Neural progenitor cell (in vitro differentiated cells): ENCODE measurements around the gene KCNJ10. TPM values are rescaled to one million over a fixed set of nuclear protein-coding genes. Genes with fewer than 3 reads are reported as not detected.
A peak's percentile ranks its signal among the peaks of the same experiment; 100 is the strongest.

ENCODE experiments used
- DNase-seq: peaks from one replicate; pipeline ENCODE4 v3.0.0-alpha.2; 2016; ENCODE audit warnings: low spot score
- H2AFZ ChIP-seq: fragments of 200-600 bp; sonication (generic); replicated peaks from 2 replicates; pipeline ENCODE4 v1.6.1; 2016; ENCODE audit warnings: antibody characterized with exemption
- H3F3A ChIP-seq: fragments of 200-600 bp; sonication (generic); 2 replicates; pipeline ENCODE4 v1.6.1; 2016; ENCODE audit warnings: antibody characterized with exemption, low read depth
- H3K27ac ChIP-seq: fragments of 200-600 bp; sonication (generic); 2 replicates; pipeline ENCODE4 v1.5.1; 2016; ENCODE audit warnings: mild to moderate bottlenecking
- H3K27me3 ChIP-seq: fragments of 200-600 bp; sonication (generic); 2 replicates; pipeline ENCODE4 v1.6.1; 2016; ENCODE audit warnings: mild to moderate bottlenecking, moderate library complexity
- H3K36me3 ChIP-seq: fragments of 200-600 bp; sonication (generic); 2 replicates; pipeline ENCODE4 v1.5.1; 2016
- H3K4me1 ChIP-seq: fragments of 200-600 bp; sonication (generic); 2 replicates; pipeline ENCODE4 v1.6.1; 2016; ENCODE audit warnings: mixed run types
- H3K4me2 ChIP-seq: fragments of 200-600 bp; sonication (generic); 2 replicates; pipeline ENCODE4 v1.6.1; 2016
- H3K4me3 ChIP-seq: fragments of 200-600 bp; sonication (generic); 2 replicates; pipeline ENCODE4 v1.5.1; 2016
- H3K79me2 ChIP-seq: fragments of 200-600 bp; sonication (generic); 2 replicates; pipeline ENCODE4 v1.6.1; 2016; ENCODE audit warnings: low read depth
- H3K9ac ChIP-seq: fragments of 200-600 bp; sonication (generic); 2 replicates; pipeline ENCODE4 v1.6.1; 2016
- H3K9me3 ChIP-seq: fragments of 200-600 bp; sonication (generic); 2 replicates; pipeline ENCODE4 v1.5.1; 2016; ENCODE audit warnings: low read depth
- H4K20me1 ChIP-seq: fragments of 200-600 bp; sonication (generic); 2 replicates; pipeline ENCODE4 v1.6.1; 2016; ENCODE audit warnings: low read depth
- H3K27ac Mint-ChIP-seq: 3 replicates; pipeline ENCODE4 v1.8.0; 2021; ENCODE audit warnings: mixed read lengths
- H3K27me3 Mint-ChIP-seq: 2 replicates; pipeline ENCODE4 v1.8.0; 2022; ENCODE audit warnings: low read depth, mild to moderate bottlenecking, inconsistent platforms, moderate library complexity, mixed read lengths; ENCODE audit not compliant: insufficient read depth
- H3K36me3 Mint-ChIP-seq: 3 replicates; pipeline ENCODE4 v1.8.0; 2021; ENCODE audit warnings: mixed read lengths
- H3K4me1 Mint-ChIP-seq: 3 replicates; pipeline ENCODE4 v1.8.0; 2021; ENCODE audit warnings: mixed read lengths
- H3K4me3 Mint-ChIP-seq: 3 replicates; pipeline ENCODE4 v1.8.0; 2021; ENCODE audit warnings: mild to moderate bottlenecking, moderate library complexity, mixed read lengths
- H3K9me3 Mint-ChIP-seq: 3 replicates; pipeline ENCODE4 v1.8.0; 2020; ENCODE audit warnings: mixed read lengths
- CTCF ChIP-seq: fragments of 200-600 bp; sonication (generic); IDR thresholded peaks from 2 replicates; pipeline ENCODE4 v1.5.1; 2017; ENCODE audit warnings: antibody characterized with exemption, mild to moderate bottlenecking
- EZH2 ChIP-seq: fragments of 200-600 bp; sonication (generic); IDR thresholded peaks from 2 replicates; pipeline ENCODE4 v1.6.1; 2017; ENCODE audit warnings: antibody characterized with exemption, mild to moderate bottlenecking, moderate library complexity
- EZH2phosphoT487 ChIP-seq: fragments of 200-600 bp; sonication (generic); IDR thresholded peaks from 2 replicates; pipeline ENCODE4 v1.6.1; 2017; ENCODE audit warnings: antibody characterized with exemption
- total RNA-seq: library from RNA; depleted of rRNA; stranded (reverse); fragments of >200 nt; gene quantifications from 2 replicates; pipeline ENCODE4 v1.2.3, GENCODE V29; 2015; ENCODE audit warnings: low replicate concordance

Gene KCNJ10
- total RNA-seq, 1 donor from 2014 or later, result not detected

- Histone ChIP-seq H3K36me3 (no peaks in the 10 kb centered on the region), H3K79me2 (no peaks in the 10 kb centered on the region), H3K4me3 (no peak overlapping the region), H3K27me3 (peaks cover 82% of the 10 kb centered on the region), H3K9me3 (no peaks in the 10 kb centered on the region), H4K20me1 (no peaks in the 10 kb centered on the region), H3K9ac (no peak overlapping the region), H3F3A (no peaks in the 10 kb centered on the region), H3K27ac (no peak overlapping the region), H3K4me2 (no peak overlapping the region), H3K4me1 (no peaks in the 10 kb centered on the region), H2AFZ (no peak overlapping the region)
- Mint-ChIP-seq H3K27me3 (peaks cover 30% of the 10 kb centered on the region), H3K27ac (no peak overlapping the region), H3K4me1 (peaks cover 25% of the 10 kb centered on the region), H3K36me3 (no peaks in the 10 kb centered on the region), H3K9me3 (peaks cover 2% of the 10 kb centered on the region), H3K4me3 (no peak overlapping the region)
- DNase-seq, result no peak
- TF ChIP-seq CTCF, result no peak
- no peak for TF ChIP-seq EZH2
- no peak for TF ChIP-seq EZH2phosphoT487
Measured at GRCh38 chr1:160080381-160081100, 10.6 kb upstream of the KCNJ10 start.

DNA sequence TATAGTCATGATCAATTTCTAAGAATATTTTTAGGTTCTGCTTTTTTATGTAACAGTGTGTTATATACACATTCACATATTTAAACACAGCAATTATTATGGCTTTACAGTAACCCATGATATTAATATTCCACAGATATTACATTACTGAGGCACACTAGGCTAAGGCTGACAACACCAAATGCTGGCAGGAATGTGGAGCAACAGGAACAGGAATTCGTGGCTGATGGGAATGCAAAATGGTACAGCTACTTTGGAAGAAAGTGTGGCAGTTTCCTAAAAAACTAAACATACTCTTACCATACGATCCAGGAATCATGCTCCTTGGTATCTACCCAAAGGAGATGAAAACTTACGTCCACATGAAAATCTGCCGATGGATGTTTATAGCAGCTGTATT lies 9.5 kb upstream of the KCNJ10 start:
- H3K36me3 Mint-ChIP-seq, result no peaks in the 10 kb centered on the region
- H3K4me1 Mint-ChIP-seq, result peaks cover 22% of the 10 kb centered on the region
- Histone ChIP-seq H3K4me2 (no peak overlapping the region), H3F3A (no peaks in the 10 kb centered on the region), H3K27ac (no peak overlapping the region), H3K27me3 (peaks cover 82% of the 10 kb centered on the region), H2AFZ (no peak overlapping the region), H3K36me3 (no peaks in the 10 kb centered on the region), H3K9ac (no peak overlapping the region), H3K79me2 (no peaks in the 10 kb centered on the region), H4K20me1 (no peaks in the 10 kb centered on the region), H3K9me3 (no peaks in the 10 kb centered on the region), H3K4me1 (no peaks in the 10 kb centered on the region), H3K4me3 (no peak overlapping the region)
- H3K4me3 Mint-ChIP-seq, result no peak overlapping the region
- H3K27ac Mint-ChIP-seq, result no peak overlapping the region
- H3K27me3 Mint-ChIP-seq, result peaks cover 23% of the 10 kb centered on the region
- no peak for DNase-seq
- TF ChIP-seq EZH2 (no peak), CTCF (no peak), EZH2phosphoT487 (no peak)
- peaks cover 2% of the 10 kb centered on the region for H3K9me3 Mint-ChIP-seq

GRCh38 chr1:160078512-160079195 lies 8.7 kb upstream of the KCNJ10 start:
- no peaks in the 10 kb centered on the region for H3K9me3 ChIP-seq
- H3K4me1 ChIP-seq, result no peaks in the 10 kb centered on the region
- H3K79me2 ChIP-seq, result no peaks in the 10 kb centered on the region
- DNase-seq, result peak; percentile 54
- peak; percentile 97 for TF ChIP-seq CTCF
- TF ChIP-seq EZH2phosphoT487, result no peak
- H3F3A ChIP-seq, result no peaks in the 10 kb centered on the region
- H3K4me2 ChIP-seq, result no peak overlapping the region
- H3K27me3 ChIP-seq, result peaks cover 80% of the 10 kb centered on the region
- no peaks in the 10 kb centered on the region for H3K36me3 ChIP-seq
- H3K9ac ChIP-seq, result no peak overlapping the region
- H3K4me3 ChIP-seq, result no peak overlapping the region
- Mint-ChIP-seq H3K36me3 (no peaks in the 10 kb centered on the region), H3K4me3 (no peak overlapping the region), H3K9me3 (peaks cover 2% of the 10 kb centered on the region), H3K27me3 (peaks cover 22% of the 10 kb centered on the region), H3K4me1 (peaks cover 22% of the 10 kb centered on the region), H3K27ac (peak overlapping the region; percentile 5)
- no peak overlapping the region for H3K27ac ChIP-seq
- no peaks in the 10 kb centered on the region for H4K20me1 ChIP-seq
- peak overlapping the region; percentile 35 for H2AFZ ChIP-seq
